ENCODE measurements around the gene REPIN1.

Gene REPIN1

GRCh38 chr7:150403376-150404171 lies 35.0 kb downstream of the REPIN1 start:
- DNase-seq, result no peak
- TF ChIP-seq CTCF (IDR thresholded peaks at IDR 0.05), result no peak
- Histone ChIP-seq H3K4me3 (peak overlapping the region in 1 of 2 donors; percentile 93), H3K36me3 (peaks cover 0 to 18% (median 0%) of the 10 kb centered on the region in 3 donors), H3K27me3 (no peaks in the 10 kb centered on the region), H3K4me1 (peaks cover 0 to 29% (median 23%) of the 10 kb centered on the region in 4 donors), H3K9me3 (no peaks in the 10 kb centered on the region), H3K27ac (peak overlapping the region; percentile 97 to 98)
- intact Hi-C loops (cut with DNase I; ENCODE audit: low total_unique reads), result loop anchor here (2.0 to 10.0 kb wide), 2 partner anchors 35 to 629 kb away; partner anchors contain the start of genes REPIN1 and ZNF467

GRCh38 chr7:150404172-150404804 lies 35.7 kb downstream of the REPIN1 start:
- H3K27ac ChIP-seq, result peak overlapping the region; percentile 97 to 98
- H3K4me1 ChIP-seq, result peaks cover 0 to 29% (median 23%) of the 10 kb centered on the region in 4 donors
- no peak for DNase-seq
- peaks cover 0 to 14% (median 0%) of the 10 kb centered on the region in 3 donors for H3K36me3 ChIP-seq
- H3K27me3 ChIP-seq, result no peaks in the 10 kb centered on the region
- TF ChIP-seq CTCF (IDR thresholded peaks at IDR 0.05), result no peak
- H3K9me3 ChIP-seq, result no peaks in the 10 kb centered on the region
- H3K4me3 ChIP-seq, result peak overlapping the region; percentile 74 to 93
- intact Hi-C loops (cut with DNase I; ENCODE audit: low total_unique reads), result loop anchor here (2.0 to 10.0 kb wide), 2 partner anchors 35 to 629 kb away; partner anchors contain the start of genes REPIN1 and ZNF467

- DNase-seq, result peak; percentile 88 to 93
- peaks cover 0 to 29% (median 23%) of the 10 kb centered on the region in 4 donors for H3K4me1 ChIP-seq
- H3K27ac ChIP-seq, result peak overlapping the region; percentile 97 to 98
- no peak for TF ChIP-seq CTCF (IDR thresholded peaks at IDR 0.05)
- H3K36me3 ChIP-seq, result peaks cover 0 to 21% (median 3%) of the 10 kb centered on the region in 3 donors
- H3K27me3 ChIP-seq, result no peaks in the 10 kb centered on the region
- no peaks in the 10 kb centered on the region for H3K9me3 ChIP-seq
- peak overlapping the region; percentile 74 to 93 for H3K4me3 ChIP-seq
- intact Hi-C loops (cut with DNase I; ENCODE audit: low total_unique reads), result loop anchor here (2.0 to 10.0 kb wide), 2 partner anchors 36 to 630 kb away; partner anchors contain the start of genes REPIN1 and ZNF467
Observed at GRCh38 chr7:150404805-150405583, 36.4 kb downstream of the REPIN1 start.

- H3K27me3 ChIP-seq, result no peaks in the 10 kb centered on the region
- H3K4me3 ChIP-seq, result peak overlapping the region; percentile 74 to 93
- H3K4me1 ChIP-seq, result peaks cover 0 to 29% (median 23%) of the 10 kb centered on the region in 4 donors
- H3K27ac ChIP-seq, result peak overlapping the region; percentile 97 to 98
- peak in 1 of 2 donors; percentile 44 for DNase-seq
- intact Hi-C loops (cut with DNase I; ENCODE audit: low total_unique reads), result loop anchor here (2.0 to 10.0 kb wide), 2 partner anchors 37 to 631 kb away; partner anchors contain the start of genes REPIN1 and ZNF467
- TF ChIP-seq CTCF (IDR thresholded peaks at IDR 0.05), result no peak
- H3K9me3 ChIP-seq, result no peaks in the 10 kb centered on the region
- H3K36me3 ChIP-seq, result peaks cover 0 to 28% (median 10%) of the 10 kb centered on the region in 3 donors
Observed at GRCh38 chr7:150405584-150406311, 37.1 kb downstream of the REPIN1 start.

GRCh38 chr7:150406312-150406566 lies 37.6 kb downstream of the REPIN1 start:
- intact Hi-C loops (cut with DNase I; ENCODE audit: low total_unique reads), result loop anchor here (10.0 kb wide), 1 partner anchor 631 kb away; the partner anchor contains the start of gene ZNF467

More at GRCh38 chr7:150406312-150406566, 37.6 kb downstream of the REPIN1 start:
- TF ChIP-seq CTCF (IDR thresholded peaks at IDR 0.05), result no peak
- Histone ChIP-seq H3K27ac (peak overlapping the region; percentile 97 to 98), H3K9me3 (no peaks in the 10 kb centered on the region), H3K36me3 (peaks cover 0 to 33% (median 10%) of the 10 kb centered on the region in 3 donors), H3K27me3 (no peaks in the 10 kb centered on the region), H3K4me1 (peaks cover 0 to 29% (median 23%) of the 10 kb centered on the region in 4 donors), H3K4me3 (peak overlapping the region; percentile 74 to 93)
- DNase-seq, result no peak
